Natural killer cell (primary cell): ENCODE results near the gene FAM24B. TPM values are rescaled to one million over a fixed set of nuclear protein-coding genes. Genes with fewer than 3 reads are reported as not detected.

Experiments
- ATAC-seq, 3 donors: fragments of 150-1000 bp in 2 of 3; fragments of 200-7000 bp in 1 of 3; cut with Tn5 transposase; 1 replicate in 1 of 3; 2 replicates in 2 of 3; pipeline ENCODE4 v1.10.0; 2021; ENCODE audit warnings: mild to moderate bottlenecking in 2 of 3, moderate library complexity in 2 of 3
- DNase-seq, 2 donors: peaks; one replicate each; pipeline versions ENCODE4 v3.0.0 to v3.0.0-alpha.2; 2013 to 2021; ENCODE audit warnings: mixed read lengths in 1 of 2
- H3K27ac ChIP-seq: one replicate; pipeline ENCODE4 v1.5.1; 2013; ENCODE audit warnings: mild to moderate bottlenecking, low read length
- H3K27me3 ChIP-seq: one replicate; pipeline ENCODE4 v1.6.1; 2013; ENCODE audit warnings: low read length; ENCODE audit not compliant: control insufficient read depth, insufficient read depth
- H3K36me3 ChIP-seq: one replicate; pipeline ENCODE4 v1.6.1; 2013; ENCODE audit warnings: low read length; ENCODE audit not compliant: control insufficient read depth, insufficient read depth
- H3K4me1 ChIP-seq: one replicate; pipeline ENCODE4 v1.6.1; 2013; ENCODE audit warnings: low read length; ENCODE audit not compliant: control insufficient read depth, insufficient read depth
- H3K4me3 ChIP-seq: one replicate; pipeline ENCODE4 v1.5.1; 2013; ENCODE audit warnings: low read length
- H3K9me3 ChIP-seq: one replicate; pipeline ENCODE4 v1.6.1; 2013; ENCODE audit warnings: low read length; ENCODE audit not compliant: control insufficient read depth, insufficient read depth
- H3K27ac Mint-ChIP-seq, 2 donors: one replicate each; pipeline ENCODE4 v1.8.0; 2022; ENCODE audit warnings: mild to moderate bottlenecking in 2 of 2, mixed read lengths in 2 of 2, moderate library complexity in 1 of 2
- H3K27me3 Mint-ChIP-seq, 2 donors: one replicate each; pipeline ENCODE4 v1.8.0; 2022; ENCODE audit warnings: low read depth in 2 of 2, mixed read lengths in 2 of 2
- H3K36me3 Mint-ChIP-seq: one replicate; pipeline ENCODE4 v1.8.0; 2022; ENCODE audit warnings: mixed read lengths
- H3K4me1 Mint-ChIP-seq, 2 donors: one replicate each; pipeline ENCODE4 v1.8.0; 2022; ENCODE audit warnings: mixed read lengths in 2 of 2
- H3K4me3 Mint-ChIP-seq: one replicate; pipeline ENCODE4 v1.8.0; 2022; ENCODE audit warnings: mild to moderate bottlenecking, moderate library complexity, mixed read lengths
- H3K9me3 Mint-ChIP-seq, 2 donors: one replicate each; pipeline ENCODE4 v1.8.0; 2022; ENCODE audit warnings: mixed read lengths in 2 of 2
- CTCF ChIP-seq: fragments of 200-600 bp; IDR thresholded peaks from one replicate; pipeline ENCODE4 v1.8.0; 2022; ENCODE audit warnings: antibody characterized with exemption
- WGBS: methylation state at CpG from one replicate; pipeline ENCODE4 v1.1.7; 2013; ENCODE audit warnings: missing lambda C conversion rate; ENCODE audit not compliant: insufficient coverage; 5-methylcytosine and 5-hydroxymethylcytosine counted together
- intact Hi-C: fragments of 100-400 bp; cut with micrococcal nuclease; formaldehyde crosslinking; loops from one replicate; pipeline ENCODE4 v1.14.2; 2022
- total RNA-seq, 4 donors: library from RNA; stranded (reverse); fragments of 120-200 nt in 1 of 4; gene quantifications; one replicate each; pipeline versions ENCODE4 v1.2.3 to v1.2.4, GENCODE V29; 2013 to 2022

The FAM24B gene
- total RNA-seq, 3 donors from 2014 or later (not counting 1 experiment from before 2014, with no cell fraction given) = 6.1 to 12.6 (median 8.5) TPM

DNA sequence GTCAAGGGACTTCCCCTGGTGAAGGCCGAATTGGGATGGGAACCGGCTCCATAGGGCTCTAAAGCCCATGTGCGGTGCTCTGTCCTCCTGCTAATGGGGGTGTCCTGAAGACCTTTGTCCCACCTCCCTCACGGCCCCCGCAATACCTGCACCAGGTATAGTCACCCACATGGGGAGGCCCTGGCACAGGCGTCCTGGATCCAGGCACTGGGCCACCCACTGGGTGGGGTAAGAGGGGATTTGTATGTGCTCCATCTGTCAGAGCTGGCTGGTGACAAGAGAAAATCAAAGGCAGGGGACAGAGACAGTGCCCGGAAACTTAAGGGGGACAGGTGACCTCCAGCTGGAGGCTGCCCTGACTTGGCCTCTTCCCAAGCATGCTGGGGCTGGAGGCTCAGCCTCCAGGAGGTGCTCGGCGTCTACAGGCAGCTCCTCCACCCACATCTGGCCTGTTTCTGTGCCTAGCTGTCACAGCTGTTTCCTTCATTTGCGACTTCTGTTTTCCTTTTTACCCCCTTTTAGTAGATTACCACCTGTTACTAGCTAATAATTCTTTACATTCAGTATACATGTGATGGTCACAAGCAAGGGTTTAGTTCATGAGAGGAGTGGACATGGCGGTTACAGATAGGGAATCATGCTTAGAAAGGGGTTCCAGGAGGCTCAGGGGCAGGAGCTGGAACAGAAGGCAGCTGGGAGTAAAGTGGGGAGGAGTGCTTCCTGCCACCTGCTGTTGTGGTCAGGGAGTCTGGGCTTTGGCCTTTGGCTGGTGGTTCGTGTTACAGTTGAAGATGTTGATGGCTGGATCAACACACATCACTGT is 31.4 kb downstream of the FAM24B start:
- no peaks in the 10 kb centered on the region for H3K27me3 ChIP-seq
- WGBS = 64% methylated on average over 12 of the region's 12 CpGs
- ATAC-seq (no peak), DNase-seq (no peak)
- no peaks in the 10 kb centered on the region for H3K27me3 Mint-ChIP-seq
- no peaks in the 10 kb centered on the region for H3K9me3 Mint-ChIP-seq
- no peak overlapping the region for H3K27ac ChIP-seq
- peaks cover 6 to 7% of the 10 kb centered on the region in 2 donors for H3K4me1 Mint-ChIP-seq
- intact Hi-C loops = no loop called here
- no peak overlapping the region for H3K27ac Mint-ChIP-seq
- no peak for TF ChIP-seq CTCF
- H3K9me3 ChIP-seq = no peaks in the 10 kb centered on the region
- H3K36me3 ChIP-seq = peaks cover 3% of the 10 kb centered on the region
- H3K36me3 Mint-ChIP-seq = no peaks in the 10 kb centered on the region
- H3K4me1 ChIP-seq = no peaks in the 10 kb centered on the region
- no peak overlapping the region for H3K4me3 ChIP-seq
- H3K4me3 Mint-ChIP-seq = no peak overlapping the region

- peaks cover 6% of the 10 kb centered on the region for H3K36me3 ChIP-seq
- ATAC-seq = no peak
- H3K36me3 Mint-ChIP-seq = peaks cover 10% of the 10 kb centered on the region
- intact Hi-C loops = no loop called here
- no peaks in the 10 kb centered on the region for H3K9me3 Mint-ChIP-seq
- H3K27ac Mint-ChIP-seq = no peak within 1 kb of the TSS
- no peak within 1 kb of the TSS for H3K27ac ChIP-seq
- no peak for TF ChIP-seq CTCF
- no peaks in the 10 kb centered on the region for H3K4me1 ChIP-seq
- no peaks in the 10 kb centered on the region for H3K27me3 Mint-ChIP-seq
- no peak for DNase-seq
- H3K4me3 ChIP-seq = no peak within 1 kb of the TSS
- no peaks in the 10 kb centered on the region for H3K9me3 ChIP-seq
- H3K4me3 Mint-ChIP-seq = no peak within 1 kb of the TSS
- no peaks in the 10 kb centered on the region for H3K27me3 ChIP-seq
- peaks cover 6% of the 10 kb centered on the region in 2 donors for H3K4me1 Mint-ChIP-seq
- 93% methylated on average over 5 of the region's 5 CpGs for WGBS
Measured at GRCh38 chr10:122845783-122846332, 33.5 kb downstream of the FAM24B start, which contains the start of gene CUZD1. Gene CUZD1, minus strand, starts transcription at chr10:122845857. Its CDS starts 14 bp downstream, at chr10:122845843.

DNA sequence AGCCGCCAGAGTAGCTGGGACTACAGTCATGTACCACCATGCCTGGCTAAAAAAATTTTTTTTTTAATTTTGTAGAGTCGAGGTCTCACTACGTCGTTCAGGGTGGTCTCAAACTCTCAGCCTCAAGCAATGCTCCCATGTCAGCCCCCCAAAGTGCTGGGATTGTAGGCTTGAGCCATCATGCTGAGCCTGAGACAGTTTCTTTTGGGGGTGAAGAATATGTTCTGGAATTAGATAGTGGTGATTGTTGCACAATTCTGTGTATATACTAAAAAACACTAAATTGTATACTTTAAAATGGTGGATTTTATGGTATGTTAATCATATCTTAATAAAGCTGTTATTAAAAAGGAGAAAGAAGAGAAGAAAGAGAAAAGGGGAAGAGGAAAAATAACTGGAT is 35.2 kb downstream of the FAM24B start:
- WGBS = 94% methylated on average over 4 of the region's 4 CpGs
- no peak overlapping the region for H3K27ac ChIP-seq
- no peak overlapping the region for H3K4me3 ChIP-seq

More for the DNA sequence above, 35.2 kb downstream of the FAM24B start:
- DNase-seq (no peak), ATAC-seq (no peak)
- H3K9me3 Mint-ChIP-seq = no peaks in the 10 kb centered on the region
- H3K4me3 Mint-ChIP-seq = no peak overlapping the region
- Histone ChIP-seq H3K27me3 (no peaks in the 10 kb centered on the region), H3K4me1 (no peaks in the 10 kb centered on the region), H3K9me3 (no peaks in the 10 kb centered on the region), H3K36me3 (peaks cover 6% of the 10 kb centered on the region)
- peaks cover 6% of the 10 kb centered on the region in 2 donors for H3K4me1 Mint-ChIP-seq
- peaks cover 10% of the 10 kb centered on the region for H3K36me3 Mint-ChIP-seq
- intact Hi-C loops = no loop called here
- H3K27ac Mint-ChIP-seq = no peak overlapping the region
- no peaks in the 10 kb centered on the region for H3K27me3 Mint-ChIP-seq
- no peak for TF ChIP-seq CTCF
